HG03439 (cell line): ENCODE measurements around the gene TMEM17.

Source experiments
- ATAC-seq: cut with Tn5 transposase; IDR thresholded peaks from one replicate; pipeline ENCODE4 v1.9.1; 2021; ENCODE audit warnings: mild to moderate bottlenecking, moderate library complexity; ENCODE audit not compliant: unreplicated experiment

The TMEM17 gene

DNA sequence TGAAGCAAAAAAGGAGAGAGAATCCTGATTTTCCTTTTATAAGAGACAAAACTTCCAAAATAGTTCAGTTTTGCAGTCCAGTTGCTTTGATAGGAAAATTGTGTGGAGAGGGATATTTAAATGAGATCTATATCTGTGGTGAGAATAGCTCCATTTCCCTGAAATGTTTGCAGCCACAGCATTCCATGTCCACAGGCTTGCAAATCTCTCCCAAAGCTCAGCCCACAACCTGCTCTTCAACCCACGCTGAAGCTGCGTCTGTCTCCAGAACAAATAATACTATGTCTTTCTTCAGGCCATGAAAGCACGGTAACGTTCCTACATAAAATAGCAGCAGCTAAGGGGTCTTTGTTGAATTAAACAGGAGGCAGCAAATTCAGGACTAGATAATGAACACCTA, 31.8 kb downstream of the TMEM17 start:
- no peak for ATAC-seq

DNA sequence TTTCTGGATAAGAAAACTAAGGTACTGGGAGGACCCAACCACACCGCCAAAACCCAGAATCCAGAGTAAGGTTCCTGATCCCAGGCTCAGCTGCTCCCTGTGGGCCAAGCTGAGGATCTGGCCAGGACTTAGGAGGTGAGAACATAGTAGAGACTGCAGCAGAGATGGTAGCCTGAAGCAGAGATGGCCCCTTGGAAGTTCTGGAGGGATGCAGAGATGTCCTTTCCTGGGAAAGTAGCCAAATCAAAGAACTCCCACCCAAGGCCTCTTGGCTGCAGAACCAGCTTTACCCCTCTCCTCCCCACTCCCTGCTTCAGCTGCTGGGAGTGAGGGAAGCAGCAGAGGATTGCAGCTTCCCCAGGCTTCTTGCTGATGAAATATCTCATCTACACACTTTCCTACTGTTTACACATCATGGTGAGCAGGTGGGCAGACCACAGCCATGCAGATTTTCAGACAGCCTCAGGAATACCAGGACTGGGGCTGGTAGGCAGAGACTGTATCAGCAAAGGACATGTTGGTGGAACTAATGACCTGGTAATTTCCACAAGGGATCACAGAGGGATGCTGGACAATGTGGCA, 32.7 kb downstream of the TMEM17 start:
- no peak for ATAC-seq

- no peak for ATAC-seq
Observed at GRCh38 chr2:62472312-62472711, 33.7 kb downstream of the TMEM17 start.

DNA sequence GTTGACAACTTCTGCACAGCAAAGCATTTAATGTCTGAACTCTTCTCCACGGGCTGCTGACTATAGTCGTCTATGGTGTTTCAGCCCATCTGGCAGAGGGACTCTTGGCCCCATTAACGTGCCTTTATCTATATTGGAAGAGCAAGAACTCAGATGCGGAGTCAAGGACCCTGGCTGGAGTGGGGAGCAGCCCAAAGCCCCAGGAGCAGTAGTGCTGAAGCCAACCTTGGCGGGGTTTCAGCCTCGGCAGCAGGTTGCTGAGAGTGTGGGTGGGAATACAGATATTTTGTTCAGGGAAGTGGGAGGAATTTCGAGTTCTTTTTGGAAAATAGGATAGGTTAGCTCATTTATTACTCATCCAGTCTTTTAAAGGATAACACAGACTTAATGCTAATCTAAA, 34.2 kb downstream of the TMEM17 start:
- ATAC-seq = no peak

GRCh38 chr2:62471404-62471803, 34.6 kb downstream of the TMEM17 start:
- no peak for ATAC-seq

- ATAC-seq = no peak
Observed at GRCh38 chr2:62469548-62469947, 36.4 kb downstream of the TMEM17 start.

DNA sequence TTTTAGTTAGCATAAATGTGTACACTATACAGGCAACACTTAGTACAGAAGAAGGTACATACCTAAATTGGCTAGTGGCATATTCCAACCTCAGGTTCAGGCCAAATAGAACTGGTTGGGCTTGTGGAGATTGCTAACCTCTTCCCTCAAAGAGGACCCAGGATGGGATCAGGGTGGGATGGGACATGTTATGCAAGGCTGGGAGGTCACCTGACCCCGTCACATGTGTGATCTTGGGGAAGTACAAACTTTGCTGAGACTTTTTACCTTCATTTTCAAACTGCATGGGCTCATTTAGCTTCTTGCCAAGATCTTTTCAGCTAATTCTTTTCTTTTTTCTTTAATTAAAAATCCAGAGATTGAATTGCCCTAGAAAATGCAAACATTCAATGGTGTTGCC, 36.9 kb downstream of the TMEM17 start:
- no peak for ATAC-seq

DNA sequence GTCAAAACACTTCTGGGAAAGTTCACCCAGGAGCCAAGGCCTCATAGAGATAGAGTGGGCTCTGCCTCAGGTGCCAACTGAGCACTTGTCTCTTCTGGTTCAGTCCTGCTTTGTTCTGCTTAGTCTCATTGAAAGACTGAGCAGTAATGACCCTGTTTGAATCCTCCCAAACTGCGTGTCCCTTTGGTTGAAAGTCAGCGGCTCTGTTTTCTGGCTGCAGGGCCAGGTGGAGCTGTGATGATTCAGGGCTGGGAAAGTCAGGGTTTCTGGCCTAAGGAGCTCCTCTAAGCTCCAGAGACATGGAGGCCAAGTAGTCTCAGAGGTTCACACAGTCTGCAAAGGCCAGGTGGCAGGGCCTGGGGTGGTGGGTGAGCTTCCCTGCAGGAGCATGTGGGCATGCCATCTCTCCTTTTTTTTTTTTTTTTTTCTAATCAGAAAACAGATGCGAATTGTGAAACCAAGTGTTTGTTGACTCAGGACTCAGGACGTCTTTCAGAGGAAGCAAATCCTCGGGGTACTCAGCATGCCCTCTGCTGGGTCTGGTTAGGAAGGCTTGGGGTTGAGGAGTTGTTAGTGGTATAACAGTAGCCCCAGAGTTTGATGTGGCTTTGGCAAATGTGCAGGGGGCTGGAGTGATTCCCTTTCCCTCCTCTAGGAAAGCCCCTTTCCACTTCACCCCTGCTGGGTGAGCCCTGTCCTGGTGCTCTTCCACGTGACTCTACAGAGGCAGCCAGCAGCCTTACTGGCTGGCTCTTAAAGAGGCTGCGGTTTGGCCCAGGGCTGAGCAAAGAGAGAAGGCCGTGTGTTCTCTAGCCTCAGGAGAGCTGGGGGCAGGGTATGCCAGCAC, 38.3 kb downstream of the TMEM17 start:
- no peak for ATAC-seq

DNA sequence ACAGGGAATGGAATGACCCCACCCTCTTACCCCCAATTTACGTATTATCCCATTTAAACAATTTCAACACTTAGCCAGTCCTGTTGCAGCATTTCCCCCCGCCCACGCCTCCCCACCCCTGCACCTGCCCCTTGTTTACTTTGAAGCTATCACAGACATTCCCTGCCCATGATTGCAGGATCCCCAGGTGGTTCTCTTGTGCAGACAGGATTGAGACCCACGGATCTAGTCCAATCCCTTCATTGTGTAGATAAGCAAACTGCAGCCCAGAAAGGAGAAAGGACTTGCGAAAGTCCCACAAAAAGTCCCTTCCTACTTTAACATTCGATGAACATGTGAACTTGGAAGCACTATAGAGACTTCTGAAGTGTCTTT, 38.9 kb downstream of the TMEM17 start:
- ATAC-seq = no peak

GRCh38 chr2:62466503-62466854, 39.5 kb downstream of the TMEM17 start:
- ATAC-seq = no peak

DNA sequence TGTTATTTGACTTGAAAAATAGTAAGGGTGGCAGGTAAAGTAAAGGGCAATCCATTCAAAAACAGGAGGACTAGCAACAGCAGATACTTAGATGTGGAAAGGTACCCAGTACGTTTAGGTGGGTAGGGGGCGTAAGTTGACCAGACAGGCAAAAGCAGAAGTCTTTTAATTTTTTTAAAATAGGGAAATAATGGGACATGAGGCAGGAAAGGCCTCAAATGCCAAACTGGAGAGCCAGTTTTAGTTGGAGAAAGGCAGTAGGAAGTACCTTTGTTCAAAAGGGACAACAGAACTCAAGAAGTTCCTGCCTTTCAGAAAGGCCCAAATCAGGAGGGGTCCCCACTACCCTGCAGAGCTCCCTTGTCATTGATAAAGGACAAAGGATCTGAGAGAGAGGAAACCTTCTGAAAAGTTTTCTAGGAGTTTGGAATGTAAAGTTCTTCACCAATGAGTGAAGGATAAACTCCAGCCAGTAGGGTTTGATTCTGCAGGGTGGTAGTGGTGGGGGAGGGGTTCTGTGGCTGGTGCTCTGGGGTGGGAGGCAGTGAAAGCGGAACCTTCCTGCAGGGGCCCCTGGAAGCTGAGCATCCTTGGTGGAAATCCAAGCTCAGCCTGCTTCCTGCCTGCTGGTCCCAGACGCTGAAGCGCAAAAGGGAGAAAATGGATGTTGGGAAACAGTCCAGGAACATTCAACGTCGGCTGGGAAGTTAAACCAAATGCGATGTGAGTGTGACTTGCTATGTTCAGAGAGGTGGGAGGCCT, 40.1 kb downstream of the TMEM17 start:
- ATAC-seq = no peak

DNA sequence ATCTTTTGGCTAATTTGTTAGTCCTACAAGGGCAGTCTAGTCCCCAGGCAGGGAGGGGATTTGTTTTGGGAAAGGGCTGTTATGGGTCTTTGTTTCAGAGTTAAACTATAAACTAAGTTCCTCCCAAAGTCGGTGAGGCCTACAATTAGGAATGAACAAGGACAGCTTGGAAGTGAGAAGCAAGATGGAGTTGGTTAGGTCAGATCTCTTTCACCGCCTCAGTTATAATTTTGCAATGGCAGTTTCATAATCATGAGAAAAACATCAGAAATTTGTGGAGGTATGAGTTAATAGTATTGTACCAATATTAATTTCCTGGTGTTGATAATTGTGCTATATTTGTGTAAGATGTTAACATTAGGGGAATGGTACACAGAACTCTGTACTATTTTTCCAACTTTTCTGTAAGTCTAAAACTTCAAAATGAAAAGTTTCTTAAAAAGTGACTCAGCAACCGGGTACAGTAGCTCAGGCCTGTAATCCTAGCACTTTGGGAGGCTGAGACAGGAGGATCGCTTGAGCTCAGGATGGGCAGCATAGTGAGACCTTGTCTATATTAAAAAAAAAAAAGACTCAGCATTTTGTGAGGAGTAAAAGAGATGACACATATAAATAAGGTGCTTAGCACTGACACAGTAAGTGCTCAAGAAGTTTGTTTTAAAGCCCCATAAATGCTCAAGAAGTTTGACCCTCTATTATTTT, 40.8 kb downstream of the TMEM17 start:
- no peak for ATAC-seq

- no peak for ATAC-seq
Observed at GRCh38 chr2:62464221-62465007, 41.6 kb downstream of the TMEM17 start.

DNA sequence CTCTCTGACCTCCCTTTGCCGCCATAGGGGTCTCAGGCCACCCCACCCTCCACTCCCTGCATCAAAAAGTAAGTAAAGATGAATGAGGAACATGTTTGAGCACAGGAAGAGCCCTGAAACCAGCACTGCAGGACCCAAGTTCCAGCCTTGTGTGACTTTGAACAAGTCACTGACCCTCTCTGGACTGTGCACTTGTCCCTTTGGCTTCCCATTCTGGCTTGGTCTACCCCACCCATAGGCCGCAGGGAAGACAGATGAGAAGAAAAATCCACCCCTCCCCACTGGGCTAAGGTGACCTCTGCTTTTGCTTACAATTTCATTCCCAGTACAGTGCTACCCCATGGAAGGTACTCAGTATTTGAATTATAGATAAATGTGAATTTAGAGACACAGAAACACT, 43.8 kb downstream of the TMEM17 start:
- no peak for ATAC-seq

DNA sequence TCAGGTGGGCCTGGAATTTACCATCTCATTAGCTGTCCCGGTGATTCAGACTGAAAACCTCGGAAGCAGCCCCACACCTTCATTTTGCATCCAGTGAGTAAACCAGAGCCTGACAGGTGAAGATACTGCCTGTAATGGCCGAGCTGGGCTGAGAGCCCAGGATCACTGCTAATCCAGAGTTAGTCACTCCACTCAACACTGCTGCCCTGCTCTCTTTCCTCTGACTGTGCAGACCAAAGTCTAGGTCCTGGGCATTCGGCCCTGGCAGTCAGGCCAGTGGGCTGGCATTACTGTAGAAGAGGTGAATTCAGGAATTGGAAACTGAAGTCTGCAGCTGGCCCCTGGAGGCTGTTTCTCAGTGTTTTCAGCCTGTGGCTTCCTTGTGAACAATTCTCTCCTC, 44.3 kb downstream of the TMEM17 start:
- no peak for ATAC-seq

- no peak for ATAC-seq
Observed at GRCh38 chr2:62461017-62461553, 44.9 kb downstream of the TMEM17 start.

DNA sequence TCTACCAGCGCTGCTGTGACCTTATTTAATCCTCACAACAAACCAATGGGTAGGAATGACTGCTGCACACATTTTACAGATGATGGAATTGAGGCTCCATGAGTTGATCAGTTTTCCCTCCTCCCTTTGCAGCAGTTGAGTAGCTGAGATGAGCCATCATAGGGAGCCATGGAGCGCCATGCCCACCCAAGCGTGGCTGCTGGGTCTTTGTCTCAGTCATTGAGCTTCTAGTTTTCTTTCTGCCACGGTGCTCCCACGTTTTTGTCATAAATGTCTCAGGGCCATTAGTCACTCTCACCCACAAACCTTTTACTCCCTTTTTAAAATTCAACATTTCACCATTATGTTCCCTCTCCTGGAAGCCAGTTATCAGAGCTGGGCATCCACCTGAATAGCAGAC, 45.8 kb downstream of the TMEM17 start:
- ATAC-seq = no peak

DNA sequence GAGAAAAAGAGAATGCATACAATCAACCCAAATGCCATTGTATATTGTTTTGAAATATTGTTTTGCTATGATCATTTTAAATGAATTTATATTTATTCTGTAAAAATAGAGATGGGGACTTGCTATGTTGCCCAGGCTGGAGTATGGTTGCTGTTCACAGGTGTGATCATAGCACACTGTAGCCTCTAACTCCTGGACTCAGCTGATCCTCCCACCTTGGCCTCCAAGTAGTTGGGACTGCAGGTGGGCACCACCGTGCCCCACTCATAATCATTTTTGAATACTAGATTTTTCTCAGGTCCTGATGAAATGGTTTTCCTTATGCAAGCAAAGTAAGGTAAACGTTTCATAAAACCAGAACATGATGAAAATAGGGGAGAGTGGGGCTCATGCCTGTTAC, 46.3 kb downstream of the TMEM17 start:
- ATAC-seq = no peak

DNA sequence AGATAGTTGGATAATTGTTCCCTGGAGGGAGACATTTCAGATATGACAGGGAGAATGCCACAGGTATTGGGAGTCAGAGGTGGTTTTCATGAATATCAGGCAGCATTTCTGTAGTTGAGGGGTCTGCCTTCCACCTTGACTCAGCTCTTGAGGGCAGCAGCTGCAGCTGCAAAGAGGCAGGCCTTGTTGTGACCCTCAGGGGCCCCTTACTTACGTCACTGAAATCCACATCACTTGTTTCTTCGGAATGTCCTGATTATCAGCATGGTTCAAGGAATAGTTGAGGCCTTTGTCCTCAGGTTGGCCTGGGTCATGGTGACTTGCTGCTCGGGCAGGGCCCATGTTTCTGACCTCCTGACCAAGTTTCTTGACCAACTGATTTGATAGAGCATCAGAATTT, 46.9 kb downstream of the TMEM17 start:
- ATAC-seq = no peak

DNA sequence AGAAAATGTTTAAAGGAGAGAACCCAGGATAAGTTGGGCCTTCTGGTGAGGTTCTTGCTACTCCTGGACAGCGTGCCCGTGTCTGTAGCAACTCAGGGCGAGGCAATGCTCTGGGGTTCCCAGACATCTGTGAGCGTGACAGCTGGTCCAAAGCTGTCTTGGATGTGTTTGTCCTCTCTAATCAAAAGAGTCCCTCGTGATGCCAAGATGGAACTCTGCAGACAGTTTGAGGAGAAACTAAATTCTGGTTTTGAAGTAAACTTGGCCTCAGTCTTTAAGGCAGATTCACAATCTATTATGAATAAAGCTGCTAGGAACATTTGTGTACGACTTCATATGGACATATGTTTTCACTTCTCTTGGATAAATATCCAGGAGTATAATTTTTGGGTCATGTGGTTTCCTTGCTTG, 47.3 kb downstream of the TMEM17 start:
- no peak for ATAC-seq
